Retina (tissue), 1 donor: ENCODE results near the gene UMODL1.

Experiments used
- DNase-seq: peaks from one replicate; pipeline ENCODE4 v3.0.0-alpha.2; 2016

UMODL1 gene

GRCh38 chr21:42153746-42154145, 82.6 kb downstream of the UMODL1 start:
- DNase-seq = no peak

- no peak for DNase-seq
Measured at GRCh38 chr21:42154237-42155044, 83.3 kb downstream of the UMODL1 start.

DNA sequence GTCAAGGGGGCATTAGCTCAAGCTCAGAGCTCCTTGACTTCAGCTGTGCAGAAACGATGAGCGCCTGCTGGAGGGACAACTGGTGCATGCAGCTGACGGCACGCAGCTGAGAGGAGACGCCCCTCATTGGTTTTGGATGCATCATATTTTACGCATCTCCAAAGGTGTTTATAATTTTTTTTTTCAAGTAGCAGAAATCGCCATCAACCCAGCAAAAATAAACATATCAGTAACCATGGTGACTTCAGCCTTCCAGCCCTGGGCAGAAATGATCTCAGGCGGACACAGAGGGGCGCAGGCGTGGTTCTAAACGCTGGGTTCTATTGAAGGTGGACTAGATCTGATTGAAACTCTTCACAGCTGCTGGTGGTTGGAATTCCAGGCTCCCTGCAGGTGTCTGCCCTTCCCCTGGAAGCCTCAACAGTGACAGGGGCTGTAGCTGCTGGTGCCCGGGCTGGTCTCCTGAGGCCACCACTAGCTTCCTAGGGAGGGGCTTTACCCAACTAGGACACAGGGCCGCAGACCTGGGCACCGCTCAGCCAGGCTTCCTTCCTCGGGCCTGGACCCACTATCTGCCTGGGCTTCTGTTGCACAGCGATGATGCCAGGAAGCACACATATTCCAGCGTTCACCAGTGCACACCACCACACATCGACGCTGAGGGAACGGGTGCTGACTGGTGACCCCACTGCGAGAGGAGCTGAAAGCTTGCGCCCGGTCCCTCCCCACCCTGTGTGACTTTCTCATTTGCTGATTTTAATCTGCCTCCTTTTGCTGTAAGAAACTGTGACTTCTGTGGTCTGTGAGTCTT, 84.1 kb downstream of the UMODL1 start:
- no peak for DNase-seq

- no peak for DNase-seq
Measured at GRCh38 chr21:42156690-42157605, 85.8 kb downstream of the UMODL1 start.

DNA sequence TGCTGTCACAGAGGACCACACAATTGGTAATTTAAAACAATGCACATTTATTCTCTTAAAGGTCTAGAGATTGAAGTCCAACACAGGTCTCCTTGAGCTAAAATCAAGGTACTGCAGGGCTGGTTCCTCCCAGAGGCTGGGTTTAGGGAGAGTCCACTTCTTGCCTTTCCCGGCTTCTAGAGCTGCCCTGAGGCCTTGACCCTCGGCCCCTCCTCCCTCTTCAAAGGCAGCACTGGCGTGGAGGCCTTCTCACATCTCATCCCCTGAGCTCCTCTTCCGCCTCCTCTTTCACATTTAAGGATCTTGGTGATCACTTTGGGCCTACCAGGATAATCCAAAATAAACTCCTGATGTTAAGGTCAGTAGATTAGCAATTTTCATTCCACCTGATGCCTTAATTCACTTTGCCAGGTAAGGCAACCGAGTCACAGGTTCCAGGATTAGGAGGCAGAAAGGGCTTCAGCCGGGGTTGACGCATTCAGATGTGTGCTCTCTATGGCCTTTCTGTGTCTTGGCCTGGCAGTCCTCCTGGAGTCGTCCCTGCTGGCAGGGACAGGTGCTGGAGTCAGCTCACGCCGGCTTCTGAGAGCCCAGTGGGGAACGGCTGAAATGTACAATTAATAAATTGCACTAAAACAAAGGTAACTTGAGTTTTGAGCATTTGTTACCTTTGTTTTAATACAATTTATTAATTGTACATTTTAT, 86.6 kb downstream of the UMODL1 start:
- no peak for DNase-seq

- DNase-seq = no peak
Measured at GRCh38 chr21:42158846-42159245, 87.7 kb downstream of the UMODL1 start.

GRCh38 chr21:42159560-42160110, 88.5 kb downstream of the UMODL1 start:
- DNase-seq = no peak

- DNase-seq = no peak
Measured at GRCh38 chr21:42160111-42160721, 89.1 kb downstream of the UMODL1 start.

GRCh38 chr21:42160765-42161164, 89.6 kb downstream of the UMODL1 start:
- no peak for DNase-seq

- no peak for DNase-seq
Measured at GRCh38 chr21:42161401-42161955, 90.4 kb downstream of the UMODL1 start.

- DNase-seq = no peak
Measured at GRCh38 chr21:42161956-42162681, 91.0 kb downstream of the UMODL1 start.

DNA sequence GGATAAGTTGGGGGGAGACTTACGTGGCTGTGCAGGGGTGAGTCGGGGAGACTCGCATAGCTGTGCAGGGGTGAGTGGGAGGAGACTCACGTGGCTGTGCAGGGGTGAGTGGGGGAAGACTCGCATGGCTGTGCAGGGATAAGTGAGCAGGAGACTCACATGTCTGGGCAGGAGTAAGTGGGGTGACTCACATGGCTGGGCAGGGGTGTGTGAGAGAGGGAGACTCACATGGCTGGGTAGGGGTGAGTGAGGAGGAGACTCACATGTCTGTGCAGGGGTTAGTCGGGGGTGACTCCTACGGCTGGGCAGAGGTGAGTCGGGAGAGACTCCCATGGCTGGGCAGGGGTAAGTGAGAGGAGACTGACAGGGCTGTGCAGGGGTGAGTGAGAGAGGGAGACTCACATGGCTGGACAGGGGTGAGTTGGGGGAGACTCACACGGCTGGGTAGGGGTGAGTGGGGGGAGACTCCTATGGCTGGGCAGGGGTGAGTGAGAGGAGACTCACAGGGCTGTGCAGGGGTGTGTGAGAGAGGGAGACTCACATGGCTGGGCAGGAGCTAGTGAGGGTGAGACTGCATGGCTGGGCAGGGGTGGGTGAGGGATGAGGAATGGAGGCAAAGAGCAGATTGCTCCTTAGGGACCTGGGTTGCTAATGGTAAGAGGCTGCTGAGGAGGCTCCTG, 91.9 kb downstream of the UMODL1 start:
- no peak for DNase-seq

DNA sequence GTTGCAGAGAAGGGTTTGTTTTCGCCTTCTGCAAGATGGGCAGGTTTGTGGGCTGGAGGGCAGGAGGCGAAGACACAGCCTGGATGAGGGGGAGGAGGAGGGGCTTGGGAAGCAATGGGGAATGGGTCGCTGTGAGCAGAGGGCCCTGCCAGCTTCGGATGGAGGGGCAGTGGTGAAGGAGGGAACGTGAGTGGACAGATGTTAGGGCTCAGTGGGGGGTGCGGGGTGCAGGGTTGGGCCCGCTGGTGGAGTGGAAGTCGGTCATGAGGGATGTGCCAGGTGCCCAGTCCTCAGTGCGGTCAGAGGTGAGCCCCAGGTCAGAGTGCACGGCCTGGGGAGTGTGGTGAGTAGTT, 92.4 kb downstream of the UMODL1 start:
- DNase-seq = no peak

DNA sequence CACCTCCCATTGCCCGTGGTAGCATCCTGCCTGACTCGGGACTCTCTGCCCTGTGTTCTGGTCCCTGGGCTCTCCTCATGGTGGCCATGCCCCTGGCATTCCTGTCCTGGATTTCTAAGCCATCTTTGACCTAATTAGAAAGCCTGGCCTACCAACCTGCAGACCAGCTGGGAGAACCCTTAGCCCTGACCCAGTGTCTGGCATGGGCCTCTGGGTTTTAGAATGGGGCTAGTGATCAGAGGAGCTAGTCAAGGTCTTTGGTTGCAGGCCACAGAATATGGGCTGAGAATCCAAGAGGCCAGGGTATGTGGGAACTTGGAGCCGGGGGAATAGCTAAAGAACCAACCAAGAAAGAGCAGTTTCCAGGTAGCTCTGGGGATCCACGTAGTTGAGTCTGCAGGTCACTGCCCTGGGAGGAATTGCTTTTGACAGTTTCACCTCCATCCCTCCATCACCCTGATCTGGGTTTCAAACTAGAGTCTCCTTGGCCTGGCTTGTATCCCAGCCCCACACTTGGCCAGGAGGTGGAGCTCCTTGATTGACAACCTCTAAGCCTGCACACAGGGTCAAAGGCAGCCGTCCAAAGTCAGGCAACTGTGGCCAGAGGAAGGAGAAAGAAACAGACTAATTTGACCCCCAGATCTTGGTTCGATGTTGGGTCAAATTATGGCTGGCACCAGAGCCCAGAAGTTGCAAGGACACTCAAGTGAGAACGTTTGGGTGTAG, 93.1 kb downstream of the UMODL1 start:
- peak; percentile 45 for DNase-seq

- no peak for DNase-seq
Measured at GRCh38 chr21:42164818-42165217, 93.7 kb downstream of the UMODL1 start.

GRCh38 chr21:42165901-42166300, 94.8 kb downstream of the UMODL1 start:
- no peak for DNase-seq

GRCh38 chr21:42169758-42170157, 98.6 kb downstream of the UMODL1 start:
- no peak for DNase-seq

GRCh38 chr21:42171091-42172053, 100.3 kb downstream of the UMODL1 start:
- DNase-seq = no peak
